DND-41 (cell line): ENCODE results near the gene TTLL4.

Experiments used
- ATAC-seq: fragments of 200-7000 bp; cut with Tn5 transposase; 3 replicates; pipeline ENCODE4 v1.9.1; 2021; ENCODE audit warnings: low read depth; ENCODE audit not compliant: insufficient read depth
- DNase-seq: peaks from one replicate; pipeline ENCODE4 v3.0.0-alpha.2; 2020
- H2AFZ ChIP-seq: 2 replicates; pipeline ENCODE4 v1.6.0; 2012; ENCODE audit warnings: low read depth, low read length
- H3K27ac ChIP-seq: 2 replicates; pipeline ENCODE4 v1.5.1; 2012; ENCODE audit warnings: low read length, inconsistent platforms
- H3K27me3 ChIP-seq: fragments of 200-600 bp; sonication (generic); 2 replicates; pipeline ENCODE4 v1.6.0; 2012; ENCODE audit warnings: low read length, mild to moderate bottlenecking, inconsistent platforms; ENCODE audit not compliant: insufficient read depth, poor library complexity
- H3K36me3 ChIP-seq: 2 replicates; pipeline ENCODE4 v1.5.1; 2012; ENCODE audit warnings: low read length, inconsistent platforms; ENCODE audit not compliant: insufficient read depth
- H3K4me1 ChIP-seq: 2 replicates; pipeline ENCODE4 v1.5.1; 2012; ENCODE audit warnings: mild to moderate bottlenecking, low read length; ENCODE audit not compliant: insufficient read depth
- H3K4me2 ChIP-seq: 2 replicates; pipeline ENCODE4 v1.6.0; 2012; ENCODE audit warnings: mild to moderate bottlenecking, moderate library complexity, low read length, inconsistent platforms; ENCODE audit not compliant: insufficient read depth
- H3K4me3 ChIP-seq, 2 experiments: fragments of 200-600 bp in 1 of 2; shearing (Covaris generic) in 1 of 2; 2 replicates each; pipeline ENCODE4 v1.5.1; 2012 to 2016; ENCODE audit warnings: inconsistent platforms in 2 of 2, low read length in 2 of 2, mild to moderate bottlenecking in 2 of 2, low read depth in 1 of 2, moderate library complexity in 1 of 2
- H3K79me2 ChIP-seq: 2 replicates; pipeline ENCODE4 v1.6.0; 2012; ENCODE audit warnings: low read length, inconsistent platforms; ENCODE audit not compliant: insufficient read depth
- H3K9ac ChIP-seq: 2 replicates; pipeline ENCODE4 v1.6.0; 2012; ENCODE audit warnings: low read depth, mild to moderate bottlenecking, inconsistent platforms, low read length, moderate library complexity
- H3K9me3 ChIP-seq: 2 replicates; pipeline ENCODE4 v1.5.1; 2012; ENCODE audit warnings: low read length, moderate library complexity, mild to moderate bottlenecking, inconsistent platforms; ENCODE audit not compliant: insufficient read depth, severe bottlenecking
- H4K20me1 ChIP-seq: 2 replicates; pipeline ENCODE4 v1.6.0; 2012; ENCODE audit warnings: low read length; ENCODE audit not compliant: insufficient read depth
- EZH2 ChIP-seq: IDR thresholded peaks from 3 replicates; pipeline ENCODE4 v1.6.1; 2012; ENCODE audit warnings: borderline replicate concordance, low read depth, mild to moderate bottlenecking, moderate library complexity, low read length, inconsistent platforms; ENCODE audit not compliant: severe bottlenecking
- TF ChIP-seq, protein P1 (sequence below): IDR thresholded peaks from 2 replicates; pipeline ENCODE4 v1.5.1; 2012; ENCODE audit warnings: borderline replicate concordance, low read length, moderate library complexity, mild to moderate bottlenecking; ENCODE audit not compliant: poor library complexity, severe bottlenecking; ENCODE audit errors: extremely low read depth

The TTLL4 gene

GRCh38 chr2:218713922-218714321 lies 3.3 kb downstream of the TTLL4 start:
- Histone ChIP-seq H2AFZ (no peak overlapping the region), H3K27ac (no peak overlapping the region), H3K27me3 (no peaks in the 10 kb centered on the region), H3K79me2 (peaks cover 78% of the 10 kb centered on the region), H3K4me1 (peaks cover 35% of the 10 kb centered on the region), H3K9ac (no peak overlapping the region), H3K36me3 (peaks cover 28% of the 10 kb centered on the region), H4K20me1 (peaks cover 30% of the 10 kb centered on the region; the same call in 1 of the 2 replicates), H3K9me3 (no peaks in the 10 kb centered on the region), H3K4me2 (peak overlapping the region; percentile 45; the same call in 1 of the 2 replicates), H3K4me3 (no peak overlapping the region)
- no peak for ATAC-seq
- TF ChIP-seq, protein P1, sequence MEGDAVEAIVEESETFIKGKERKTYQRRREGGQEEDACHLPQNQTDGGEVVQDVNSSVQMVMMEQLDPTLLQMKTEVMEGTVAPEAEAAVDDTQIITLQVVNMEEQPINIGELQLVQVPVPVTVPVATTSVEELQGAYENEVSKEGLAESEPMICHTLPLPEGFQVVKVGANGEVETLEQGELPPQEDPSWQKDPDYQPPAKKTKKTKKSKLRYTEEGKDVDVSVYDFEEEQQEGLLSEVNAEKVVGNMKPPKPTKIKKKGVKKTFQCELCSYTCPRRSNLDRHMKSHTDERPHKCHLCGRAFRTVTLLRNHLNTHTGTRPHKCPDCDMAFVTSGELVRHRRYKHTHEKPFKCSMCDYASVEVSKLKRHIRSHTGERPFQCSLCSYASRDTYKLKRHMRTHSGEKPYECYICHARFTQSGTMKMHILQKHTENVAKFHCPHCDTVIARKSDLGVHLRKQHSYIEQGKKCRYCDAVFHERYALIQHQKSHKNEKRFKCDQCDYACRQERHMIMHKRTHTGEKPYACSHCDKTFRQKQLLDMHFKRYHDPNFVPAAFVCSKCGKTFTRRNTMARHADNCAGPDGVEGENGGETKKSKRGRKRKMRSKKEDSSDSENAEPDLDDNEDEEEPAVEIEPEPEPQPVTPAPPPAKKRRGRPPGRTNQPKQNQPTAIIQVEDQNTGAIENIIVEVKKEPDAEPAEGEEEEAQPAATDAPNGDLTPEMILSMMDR: no peak
- no peak for TF ChIP-seq EZH2
- DNase-seq: no peak

DNA sequence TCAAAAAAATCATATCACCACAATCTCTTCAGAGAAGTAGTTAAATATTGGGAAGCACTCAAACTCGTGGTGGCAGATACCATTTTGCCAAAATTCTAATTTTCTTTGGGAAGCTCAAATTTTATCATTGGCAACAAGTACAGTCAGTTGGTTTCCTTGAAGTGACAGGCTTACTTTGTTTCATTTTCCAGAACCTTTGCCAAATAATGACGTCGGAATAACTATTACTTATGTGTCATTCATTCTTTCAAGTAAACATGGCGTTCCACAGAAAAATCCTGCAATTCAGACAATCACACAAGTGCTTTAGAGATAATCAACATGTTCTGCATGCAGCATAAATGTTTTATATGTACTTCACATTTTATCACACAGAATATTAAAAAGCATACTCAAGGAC lies 5.4 kb downstream of the TTLL4 start:
- H3K9ac ChIP-seq: no peak overlapping the region
- peaks cover 36% of the 10 kb centered on the region for H3K36me3 ChIP-seq
- H3K9me3 ChIP-seq: no peaks in the 10 kb centered on the region
- H3K4me3 ChIP-seq: no peak overlapping the region
- peaks cover 96% of the 10 kb centered on the region for H3K79me2 ChIP-seq
- no peak overlapping the region for H2AFZ ChIP-seq
- H3K4me1 ChIP-seq: peaks cover 28% of the 10 kb centered on the region
- DNase-seq (no peak), ATAC-seq (no peak)
- no peaks in the 10 kb centered on the region for H3K27me3 ChIP-seq
- H3K27ac ChIP-seq: no peak overlapping the region
- no peak overlapping the region for H3K4me2 ChIP-seq
- TF ChIP-seq EZH2: no peak
- TF ChIP-seq, protein P1: no peak
- peaks cover 48% of the 10 kb centered on the region; the same call in 1 of the 2 replicates for H4K20me1 ChIP-seq

- Histone ChIP-seq H3K4me3 (no peak overlapping the region), H3K27me3 (no peaks in the 10 kb centered on the region), H4K20me1 (peaks cover 53% of the 10 kb centered on the region; the same call in 1 of the 2 replicates), H3K79me2 (peaks cover 95% of the 10 kb centered on the region), H3K27ac (no peak overlapping the region), H3K36me3 (peaks cover 36% of the 10 kb centered on the region), H3K4me2 (no peak overlapping the region), H2AFZ (no peak overlapping the region), H3K9ac (no peak overlapping the region), H3K4me1 (peaks cover 19% of the 10 kb centered on the region), H3K9me3 (no peaks in the 10 kb centered on the region)
- no peak for DNase-seq
- TF ChIP-seq EZH2: no peak
- TF ChIP-seq, protein P1: no peak
- no peak for ATAC-seq
Measured at GRCh38 chr2:218717262-218717661, 6.6 kb downstream of the TTLL4 start.

GRCh38 chr2:218718058-218718457 lies 7.4 kb downstream of the TTLL4 start:
- Histone ChIP-seq H3K27ac (no peak overlapping the region), H4K20me1 (peaks cover 61% of the 10 kb centered on the region; the same call in 1 of the 2 replicates), H3K79me2 (peaks cover 95% of the 10 kb centered on the region), H3K4me3 (no peak overlapping the region), H3K36me3 (peaks cover 36% of the 10 kb centered on the region), H3K9me3 (no peaks in the 10 kb centered on the region), H3K4me2 (no peak overlapping the region), H3K4me1 (peaks cover 11% of the 10 kb centered on the region), H3K27me3 (no peaks in the 10 kb centered on the region), H3K9ac (no peak overlapping the region), H2AFZ (no peak overlapping the region)
- TF ChIP-seq EZH2: no peak
- TF ChIP-seq, protein P1: no peak
- DNase-seq (no peak), ATAC-seq (no peak)
